Measurements from ENCODE around the gene SIRT1. TPM values are rescaled to one million over a fixed set of nuclear protein-coding genes. Genes with fewer than 3 reads are reported as not detected.
"Not testable (repeated sequence)": the region's sequence is repeated elsewhere in the genome, so short reads cannot be mapped to it uniquely, and the experiment has no call there.

The SIRT1 gene
- total RNA-seq (2014; rRNA removed; shearing (Covaris generic)): 3.6 and 5.4 TPM in 2 replicates

GRCh38 chr10:67884313-67884841, at the start of gene SIRT1:
Gene SIRT1 (plus strand): TSS chr10:67884656. CDS start chr10:67884722, 66 bp downstream.
- peak; percentile 94 for DNase-seq (ENCODE audit: low spot score)

- not testable (repeated sequence) for DNase-seq (ENCODE audit: low spot score)
These were observed 48.7 kb upstream of the SIRT1 start for GRCh38 chr10:67835541-67836394.

- no peak for DNase-seq (ENCODE audit: low spot score)
These were observed 48.0 kb upstream of the SIRT1 start for GRCh38 chr10:67836488-67836887.

- no peak for DNase-seq (ENCODE audit: low spot score)
These were observed 47.5 kb upstream of the SIRT1 start for GRCh38 chr10:67836972-67837371.

GRCh38 chr10:67837541-67838314, 46.7 kb upstream of the SIRT1 start, which contains the start of gene DNAJC12:
Gene DNAJC12 (minus strand): TSS chr10:67838188. CDS start chr10:67838011, 177 bp downstream.
- peak; percentile 54 for DNase-seq (ENCODE audit: low spot score)

- DNase-seq (ENCODE audit: low spot score): not testable (repeated sequence)
These were observed 44.9 kb upstream of the SIRT1 start for GRCh38 chr10:67839511-67839910.

GRCh38 chr10:67839951-67840350, 44.5 kb upstream of the SIRT1 start:
- DNase-seq (ENCODE audit: low spot score): no peak

GRCh38 chr10:67841737-67842136, 42.7 kb upstream of the SIRT1 start:
- DNase-seq (ENCODE audit: low spot score): no peak

GRCh38 chr10:67843284-67843683, 41.2 kb upstream of the SIRT1 start:
- DNase-seq (ENCODE audit: low spot score): no peak

GRCh38 chr10:67849331-67850011, 35.0 kb upstream of the SIRT1 start:
- DNase-seq (ENCODE audit: low spot score): peak; percentile 88

- DNase-seq (ENCODE audit: low spot score): no peak
These were observed 33.3 kb upstream of the SIRT1 start for GRCh38 chr10:67851186-67851585.

GRCh38 chr10:67852761-67853160, 31.7 kb upstream of the SIRT1 start:
- DNase-seq (ENCODE audit: low spot score): no peak

GRCh38 chr10:67853512-67853911, 30.9 kb upstream of the SIRT1 start:
- no peak for DNase-seq (ENCODE audit: low spot score)

- no peak for DNase-seq (ENCODE audit: low spot score)
These were observed 25.5 kb upstream of the SIRT1 start for GRCh38 chr10:67858971-67859370.

GRCh38 chr10:67861750-67862432, 22.6 kb upstream of the SIRT1 start:
- no peak for DNase-seq (ENCODE audit: low spot score)

GRCh38 chr10:67863094-67863493, 21.4 kb upstream of the SIRT1 start:
- no peak for DNase-seq (ENCODE audit: low spot score)

- DNase-seq (ENCODE audit: low spot score): no peak
These were observed 19.7 kb upstream of the SIRT1 start for GRCh38 chr10:67864607-67865371.

GRCh38 chr10:67868132-67868531, 16.3 kb upstream of the SIRT1 start:
- no peak for DNase-seq (ENCODE audit: low spot score)

GRCh38 chr10:67869996-67870395, 14.5 kb upstream of the SIRT1 start:
- DNase-seq (ENCODE audit: low spot score): no peak

All from HT-29 (cell line).